Stomach (tissue), 4 donors: ENCODE results near the gene TBPL2.

Source experiments
- POLR2A ChIP-seq, 4 donors: fragments of 450-650 bp; IDR thresholded peaks; one replicate each; pipeline ENCODE4 v1.6.1; 2016; ENCODE audit warnings: antibody characterized with exemption in 4 of 4, control low read depth in 2 of 4, mild to moderate bottlenecking in 1 of 4, moderate library complexity in 1 of 4
- POLR2AphosphoS5 ChIP-seq, 3 donors: sonication (generic); formaldehyde crosslinking; IDR thresholded peaks; one replicate each; pipeline ENCODE4 v1.6.1; 2016; ENCODE audit warnings: antibody characterized with exemption in 3 of 3
- TF ChIP-seq, protein P1 (sequence below), 7 experiments: fragments of 450-650 bp in 4 of 7; fragments of 200-600 bp in 3 of 7; sonication (generic) in 3 of 7; IDR thresholded peaks; one replicate each; pipeline ENCODE4 v1.5.1; 2016 to 2019; ENCODE audit warnings: antibody characterized with exemption in 7 of 7, control low read depth in 2 of 7, mild to moderate bottlenecking in 1 of 7

DNA sequence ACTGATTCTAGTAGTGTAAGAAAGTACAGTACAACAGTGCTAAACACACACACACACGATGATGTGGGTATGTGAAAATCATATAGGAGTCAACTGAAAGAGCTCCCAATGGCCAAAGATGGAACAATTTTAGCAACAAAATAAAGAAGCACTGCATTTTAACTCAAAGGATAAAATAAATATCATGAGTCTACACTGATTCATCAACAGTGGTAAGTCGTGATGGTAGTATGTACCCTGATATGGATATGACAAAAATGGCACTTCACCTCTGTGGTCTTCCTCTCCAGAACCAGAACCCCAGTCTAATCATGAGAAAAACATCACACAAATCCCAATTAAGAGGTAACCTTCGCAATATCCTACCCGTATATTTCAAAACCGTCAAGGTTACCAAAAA, 41.4 kb upstream of the TBPL2 start:
- TF ChIP-seq, protein P1, sequence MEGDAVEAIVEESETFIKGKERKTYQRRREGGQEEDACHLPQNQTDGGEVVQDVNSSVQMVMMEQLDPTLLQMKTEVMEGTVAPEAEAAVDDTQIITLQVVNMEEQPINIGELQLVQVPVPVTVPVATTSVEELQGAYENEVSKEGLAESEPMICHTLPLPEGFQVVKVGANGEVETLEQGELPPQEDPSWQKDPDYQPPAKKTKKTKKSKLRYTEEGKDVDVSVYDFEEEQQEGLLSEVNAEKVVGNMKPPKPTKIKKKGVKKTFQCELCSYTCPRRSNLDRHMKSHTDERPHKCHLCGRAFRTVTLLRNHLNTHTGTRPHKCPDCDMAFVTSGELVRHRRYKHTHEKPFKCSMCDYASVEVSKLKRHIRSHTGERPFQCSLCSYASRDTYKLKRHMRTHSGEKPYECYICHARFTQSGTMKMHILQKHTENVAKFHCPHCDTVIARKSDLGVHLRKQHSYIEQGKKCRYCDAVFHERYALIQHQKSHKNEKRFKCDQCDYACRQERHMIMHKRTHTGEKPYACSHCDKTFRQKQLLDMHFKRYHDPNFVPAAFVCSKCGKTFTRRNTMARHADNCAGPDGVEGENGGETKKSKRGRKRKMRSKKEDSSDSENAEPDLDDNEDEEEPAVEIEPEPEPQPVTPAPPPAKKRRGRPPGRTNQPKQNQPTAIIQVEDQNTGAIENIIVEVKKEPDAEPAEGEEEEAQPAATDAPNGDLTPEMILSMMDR (IDR thresholded peaks at IDR 0.05) = no peak
- TF ChIP-seq POLR2A (IDR thresholded peaks at IDR 0.05) (no peak), POLR2AphosphoS5 (IDR thresholded peaks at IDR 0.05) (no peak)
